Stimulated activated naive CD8-positive, alpha-beta T cell treated with anti-CD3 and anti-CD28 coated beads, Interleukin-15, amount 100 ng/mL, for 72 hours (primary cell): Measurements from ENCODE around the gene MAPK11.

ENCODE experiments used
- ATAC-seq: fragments of 150-1000 bp; cut with Tn5 transposase; 2 replicates; pipeline ENCODE4 v1.10.0; 2021; ENCODE audit warnings: mild to moderate bottlenecking, moderate library complexity
- DNase-seq, 2 donors: peaks; one replicate each; pipeline ENCODE4 v3.0.0; 2021 to 2022
- H3K27ac Mint-ChIP-seq, 2 donors: one replicate each; pipeline ENCODE4 v1.8.0; 2022; ENCODE audit warnings: mild to moderate bottlenecking in 2 of 2, mixed read lengths in 2 of 2, moderate library complexity in 2 of 2
- H3K27me3 Mint-ChIP-seq: one replicate; pipeline ENCODE4 v1.8.0; 2022; ENCODE audit warnings: mixed read lengths
- H3K4me1 Mint-ChIP-seq: one replicate; pipeline ENCODE4 v1.8.0; 2022; ENCODE audit warnings: mild to moderate bottlenecking, mixed read lengths
- H3K4me3 Mint-ChIP-seq, 2 donors: one replicate each; pipeline ENCODE4 v1.8.0; 2022; ENCODE audit warnings: mild to moderate bottlenecking in 2 of 2, mixed read lengths in 2 of 2, moderate library complexity in 1 of 2
- H3K9me3 Mint-ChIP-seq, 2 donors: one replicate each; pipeline ENCODE4 v1.8.0; 2022; ENCODE audit warnings: mixed read lengths in 2 of 2

The MAPK11 gene

DNA sequence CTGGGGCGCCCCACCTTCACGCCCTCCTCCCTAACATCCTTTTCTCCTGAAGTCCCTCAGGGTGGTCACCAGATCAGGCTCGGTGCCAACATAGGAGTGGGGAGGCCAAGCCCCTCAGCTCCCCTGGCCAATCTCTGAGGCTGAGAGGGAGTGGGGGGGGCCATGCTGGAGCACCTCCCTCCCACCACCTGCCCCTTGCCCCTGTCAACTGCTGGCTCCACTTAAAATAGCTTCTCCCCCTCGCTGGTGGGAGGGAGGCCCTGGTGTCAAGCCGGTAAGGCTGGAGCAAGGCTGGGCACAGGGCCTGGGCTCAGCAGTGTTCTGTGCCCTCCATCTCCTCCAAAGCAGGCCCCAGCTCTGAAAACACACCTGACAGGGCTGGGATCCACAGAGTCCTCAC, 32.4 kb upstream of the MAPK11 start:
- peaks cover 46% of the 10 kb centered on the region for H3K4me1 Mint-ChIP-seq
- no peak for DNase-seq
- peaks cover 76% of the 10 kb centered on the region for H3K27me3 Mint-ChIP-seq
- H3K9me3 Mint-ChIP-seq = no peaks in the 10 kb centered on the region
- no peak overlapping the region for H3K4me3 Mint-ChIP-seq
- no peak for ATAC-seq
- peak overlapping the region in 1 of 2 donors; percentile 74 for H3K27ac Mint-ChIP-seq

GRCh38 chr22:50302041-50302541, 31.9 kb upstream of the MAPK11 start:
- ATAC-seq (no peak), DNase-seq (no peak)
- no peaks in the 10 kb centered on the region for H3K9me3 Mint-ChIP-seq
- H3K27ac Mint-ChIP-seq = peak overlapping the region in 1 of 2 donors; percentile 54
- no peak overlapping the region for H3K4me3 Mint-ChIP-seq
- H3K4me1 Mint-ChIP-seq = peaks cover 46% of the 10 kb centered on the region
- H3K27me3 Mint-ChIP-seq = peaks cover 78% of the 10 kb centered on the region

DNA sequence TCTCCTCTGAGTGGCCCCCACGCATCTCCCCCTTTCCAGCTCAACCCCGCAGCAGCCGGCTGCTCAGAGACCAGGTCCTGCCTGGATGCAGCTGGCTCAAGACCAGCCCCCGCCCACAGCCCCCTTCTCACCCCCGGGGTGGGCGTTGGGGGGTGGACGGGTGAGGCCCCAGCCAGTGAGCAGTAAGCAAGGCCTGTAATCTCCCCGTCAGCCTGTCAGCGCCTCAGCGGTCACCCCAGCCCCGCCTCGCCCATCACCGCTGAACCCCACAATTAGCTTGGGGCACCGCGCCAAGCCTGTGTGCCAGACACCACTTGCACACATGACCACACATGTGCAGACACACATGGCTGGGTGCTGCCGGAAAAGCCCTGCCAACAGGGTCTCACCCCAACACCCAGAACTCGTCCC, 31.4 kb upstream of the MAPK11 start:
- DNase-seq (no peak), ATAC-seq (no peak)
- Mint-ChIP-seq H3K9me3 (no peaks in the 10 kb centered on the region), H3K27ac (no peak overlapping the region), H3K27me3 (peaks cover 78% of the 10 kb centered on the region), H3K4me3 (no peak overlapping the region), H3K4me1 (peaks cover 46% of the 10 kb centered on the region)

DNA sequence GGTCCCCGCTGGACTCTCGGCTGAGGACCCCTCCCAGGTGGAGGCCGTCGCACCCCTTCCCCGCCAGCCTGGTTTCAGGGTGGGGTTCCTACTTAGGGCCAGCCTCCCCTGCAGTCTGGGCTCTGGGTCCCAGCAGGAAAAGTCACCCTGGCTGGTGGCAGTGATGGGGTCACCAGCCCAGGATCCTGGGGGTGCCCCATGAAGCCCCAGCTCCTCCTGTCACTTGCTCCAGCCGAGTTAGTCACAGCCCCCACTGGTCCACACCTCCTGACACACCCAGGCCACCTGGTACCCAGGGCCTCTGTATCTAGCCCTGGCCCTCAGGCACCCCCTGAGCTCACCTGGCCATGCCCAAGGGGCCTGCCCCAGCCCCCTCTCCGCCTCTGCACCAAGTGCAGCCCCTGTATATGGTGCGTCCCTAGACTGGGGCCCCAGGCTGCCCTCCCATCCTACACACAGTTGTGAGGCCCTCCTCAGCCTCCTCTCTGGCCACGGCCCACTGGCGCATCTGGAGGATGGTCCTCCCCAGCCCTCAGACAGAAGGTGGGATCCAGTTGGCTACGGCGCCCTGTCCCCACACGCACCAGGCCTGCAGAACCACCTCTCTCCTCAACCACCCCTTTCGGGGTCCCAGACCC, 30.6 kb upstream of the MAPK11 start:
- no peak overlapping the region for H3K4me3 Mint-ChIP-seq
- peaks cover 69% of the 10 kb centered on the region for H3K27me3 Mint-ChIP-seq
- peak overlapping the region in 1 of 2 donors; percentile 81 for H3K27ac Mint-ChIP-seq
- peaks cover 38% of the 10 kb centered on the region for H3K4me1 Mint-ChIP-seq
- H3K9me3 Mint-ChIP-seq = no peaks in the 10 kb centered on the region
- ATAC-seq (no peak), DNase-seq (no peak)

DNA sequence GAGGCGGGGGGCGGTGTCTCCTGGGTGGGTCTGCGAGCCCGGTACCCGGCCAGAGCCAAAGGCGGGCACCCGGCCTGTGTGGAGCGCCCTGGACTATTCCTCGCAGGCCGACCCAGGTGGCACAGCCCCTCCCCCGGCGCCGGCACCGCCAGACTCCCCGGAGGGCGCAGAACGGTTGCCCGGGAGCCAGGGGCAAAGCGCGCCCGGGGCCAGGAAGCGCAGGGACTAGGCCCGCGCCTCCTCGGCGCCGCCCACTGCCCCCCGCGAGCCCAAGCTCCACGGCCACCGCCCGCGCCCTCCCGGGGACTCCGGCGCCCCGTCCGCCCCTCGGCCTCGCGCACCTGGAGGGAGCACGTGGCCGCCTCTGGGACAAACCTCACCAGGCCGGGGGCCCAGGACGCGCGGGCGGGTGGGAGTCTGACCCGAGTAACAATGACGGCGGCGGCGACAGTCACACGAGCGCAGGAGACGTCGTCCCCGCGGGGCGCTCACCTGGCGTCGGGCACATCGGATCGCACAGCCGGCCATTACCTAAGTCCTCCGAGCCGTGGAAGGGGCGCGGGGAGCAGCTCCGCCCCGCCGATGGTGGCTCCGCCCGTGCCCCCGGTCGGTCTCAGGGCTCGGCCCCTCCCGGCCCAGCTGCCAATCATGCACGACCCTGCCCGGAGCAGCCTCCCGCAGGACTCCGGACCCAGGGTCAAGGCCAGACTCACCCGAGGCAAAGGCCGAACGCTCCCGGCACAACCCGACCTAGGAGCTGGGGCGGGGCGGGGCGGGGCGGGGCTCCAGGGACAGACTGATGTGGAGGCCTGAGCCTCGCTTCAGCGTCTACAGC, 29.8 kb upstream of the MAPK11 start:
- no peak for DNase-seq
- peak; percentile 30 for ATAC-seq
- H3K4me1 Mint-ChIP-seq = peaks cover 31% of the 10 kb centered on the region
- H3K27ac Mint-ChIP-seq = no peak overlapping the region
- peaks cover 62% of the 10 kb centered on the region for H3K27me3 Mint-ChIP-seq
- no peak overlapping the region for H3K4me3 Mint-ChIP-seq
- H3K9me3 Mint-ChIP-seq = no peaks in the 10 kb centered on the region

- ATAC-seq (peak; percentile 53), DNase-seq (no peak)
- H3K27me3 Mint-ChIP-seq = peaks cover 54% of the 10 kb centered on the region
- H3K27ac Mint-ChIP-seq = no peak overlapping the region
- no peaks in the 10 kb centered on the region for H3K9me3 Mint-ChIP-seq
- peaks cover 30% of the 10 kb centered on the region for H3K4me1 Mint-ChIP-seq
- peak overlapping the region in 1 of 2 donors; percentile 68 for H3K4me3 Mint-ChIP-seq
Measured at GRCh38 chr22:50298937-50299784, 29.0 kb upstream of the MAPK11 start.

- H3K4me1 Mint-ChIP-seq = peaks cover 24% of the 10 kb centered on the region
- ATAC-seq (no peak), DNase-seq (no peak)
- no peaks in the 10 kb centered on the region for H3K9me3 Mint-ChIP-seq
- H3K27ac Mint-ChIP-seq = no peak overlapping the region
- no peak overlapping the region for H3K4me3 Mint-ChIP-seq
- peaks cover 46% of the 10 kb centered on the region for H3K27me3 Mint-ChIP-seq
Measured at GRCh38 chr22:50298266-50298637, 28.1 kb upstream of the MAPK11 start.

GRCh38 chr22:50297510-50298265, 27.5 kb upstream of the MAPK11 start:
- peaks cover 23% of the 10 kb centered on the region for H3K4me1 Mint-ChIP-seq
- peaks cover 40% of the 10 kb centered on the region for H3K27me3 Mint-ChIP-seq
- no peak overlapping the region for H3K4me3 Mint-ChIP-seq
- ATAC-seq (no peak), DNase-seq (no peak)
- H3K27ac Mint-ChIP-seq = no peak overlapping the region
- H3K9me3 Mint-ChIP-seq = no peaks in the 10 kb centered on the region

DNA sequence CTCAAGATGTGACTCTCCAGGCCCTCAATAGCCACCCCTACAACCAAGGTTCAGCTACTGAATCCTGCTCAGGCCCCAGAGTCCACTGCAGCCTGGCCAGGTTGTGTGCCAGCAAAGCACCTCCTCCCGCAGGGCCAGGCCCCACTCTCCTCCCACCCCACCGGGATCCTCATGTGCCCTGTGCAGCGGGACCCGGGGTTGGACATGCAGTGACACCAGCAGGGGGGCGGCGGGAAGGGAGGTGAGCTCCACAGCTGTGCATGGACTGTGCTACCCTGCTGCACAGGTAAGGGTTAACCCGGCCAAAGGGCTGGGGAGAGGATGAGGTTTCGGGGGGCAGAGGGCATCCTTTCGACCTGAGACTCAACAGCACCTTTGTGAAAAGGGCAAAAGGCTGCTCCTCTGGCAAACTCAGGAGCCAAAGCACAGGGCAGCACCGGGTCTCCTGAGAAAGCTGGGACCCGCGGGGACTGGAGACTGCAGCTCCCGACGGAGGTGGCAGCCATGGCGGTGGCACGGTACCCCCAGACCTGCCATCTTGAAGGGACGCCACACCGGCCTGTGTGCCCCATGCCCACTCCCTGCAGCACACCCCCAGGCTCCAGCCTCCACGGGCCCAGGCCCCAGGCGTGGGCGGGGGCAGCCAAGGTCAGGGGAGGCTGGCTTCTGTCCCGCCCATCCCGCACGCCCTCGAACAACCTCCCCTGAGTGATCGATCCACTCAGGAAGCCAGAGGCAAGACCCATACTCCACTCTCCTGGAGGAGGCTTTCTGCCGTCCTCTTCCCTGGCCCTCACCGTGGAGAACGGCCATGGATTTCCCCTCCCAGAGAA, 26.7 kb upstream of the MAPK11 start:
- Mint-ChIP-seq H3K27ac (no peak overlapping the region), H3K4me1 (peaks cover 28% of the 10 kb centered on the region), H3K9me3 (no peaks in the 10 kb centered on the region), H3K27me3 (peaks cover 32% of the 10 kb centered on the region), H3K4me3 (no peak overlapping the region)
- DNase-seq = no peak
- no peak for ATAC-seq

DNA sequence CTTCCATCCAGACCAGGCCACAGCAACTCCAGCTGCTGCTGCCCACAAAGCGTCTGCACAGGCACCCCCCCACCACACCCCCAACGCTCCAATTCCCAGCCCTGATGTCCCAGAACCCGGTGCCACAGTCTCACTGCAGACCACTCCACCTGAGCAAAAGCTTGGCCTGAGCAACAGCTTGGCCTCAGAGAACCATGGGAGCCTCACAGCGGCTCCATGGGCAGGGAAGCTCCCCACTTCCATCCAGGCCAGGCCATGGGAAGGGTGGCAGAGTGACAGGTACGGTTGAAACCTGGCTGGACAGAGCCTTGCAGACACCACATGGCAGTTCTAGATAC, 24.1 kb upstream of the MAPK11 start:
- H3K4me1 Mint-ChIP-seq = peaks cover 32% of the 10 kb centered on the region
- peaks cover 19% of the 10 kb centered on the region for H3K27me3 Mint-ChIP-seq
- no peaks in the 10 kb centered on the region for H3K9me3 Mint-ChIP-seq
- H3K4me3 Mint-ChIP-seq = peak overlapping the region; percentile 80
- H3K27ac Mint-ChIP-seq = peak overlapping the region; percentile 63 to 89
- DNase-seq (no peak), ATAC-seq (no peak)

DNA sequence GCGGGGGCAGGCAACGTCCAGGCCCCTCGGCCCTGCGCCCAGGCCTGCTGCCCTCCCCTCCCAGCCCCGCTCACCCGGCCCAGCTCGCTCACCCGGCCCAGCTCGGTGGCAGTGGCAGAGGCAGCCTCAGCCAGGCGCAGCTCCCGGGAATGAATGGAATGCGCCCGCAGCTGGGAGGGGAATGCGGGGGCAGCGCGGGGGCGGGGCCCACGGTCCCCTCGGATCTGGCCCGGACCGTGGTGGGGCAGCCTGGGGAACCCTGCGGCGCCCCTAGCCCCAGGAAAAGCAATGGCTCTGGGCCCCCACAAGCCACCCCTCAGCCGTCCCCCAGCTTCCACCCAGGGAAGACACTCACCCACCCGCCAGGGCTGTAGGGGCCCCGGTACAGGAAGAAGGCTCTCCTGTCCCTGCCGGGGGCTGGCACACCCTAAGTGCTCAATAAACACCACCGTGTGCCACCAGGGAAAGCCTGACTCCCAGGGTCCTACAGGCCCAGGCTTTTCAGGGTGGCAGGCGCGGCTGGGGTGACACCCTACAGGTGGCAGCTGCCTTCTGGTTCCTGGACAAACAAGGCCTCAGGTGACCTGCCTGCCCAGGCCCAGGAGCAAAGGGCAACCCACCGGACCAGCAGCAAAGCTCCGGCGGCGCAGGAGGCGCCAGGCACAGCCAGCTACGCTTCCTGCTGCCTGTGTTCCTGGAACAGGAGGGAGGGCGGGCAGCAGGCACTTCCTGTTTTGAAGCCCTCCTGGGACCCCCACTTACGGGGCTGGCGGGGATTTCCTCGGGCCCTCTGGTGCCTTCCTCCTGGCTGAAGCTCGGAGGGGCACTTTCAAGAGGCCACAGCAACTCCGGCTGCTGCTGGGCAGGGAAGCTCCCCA, 23.5 kb upstream of the MAPK11 start:
- H3K27ac Mint-ChIP-seq = peak overlapping the region; percentile 63 to 89
- ATAC-seq (peak; percentile 68), DNase-seq (peak in 1 of 2 donors; percentile 54)
- H3K4me3 Mint-ChIP-seq = peak overlapping the region; percentile 80
- peaks cover 32% of the 10 kb centered on the region for H3K4me1 Mint-ChIP-seq
- H3K9me3 Mint-ChIP-seq = no peaks in the 10 kb centered on the region
- H3K27me3 Mint-ChIP-seq = peaks cover 13% of the 10 kb centered on the region

DNA sequence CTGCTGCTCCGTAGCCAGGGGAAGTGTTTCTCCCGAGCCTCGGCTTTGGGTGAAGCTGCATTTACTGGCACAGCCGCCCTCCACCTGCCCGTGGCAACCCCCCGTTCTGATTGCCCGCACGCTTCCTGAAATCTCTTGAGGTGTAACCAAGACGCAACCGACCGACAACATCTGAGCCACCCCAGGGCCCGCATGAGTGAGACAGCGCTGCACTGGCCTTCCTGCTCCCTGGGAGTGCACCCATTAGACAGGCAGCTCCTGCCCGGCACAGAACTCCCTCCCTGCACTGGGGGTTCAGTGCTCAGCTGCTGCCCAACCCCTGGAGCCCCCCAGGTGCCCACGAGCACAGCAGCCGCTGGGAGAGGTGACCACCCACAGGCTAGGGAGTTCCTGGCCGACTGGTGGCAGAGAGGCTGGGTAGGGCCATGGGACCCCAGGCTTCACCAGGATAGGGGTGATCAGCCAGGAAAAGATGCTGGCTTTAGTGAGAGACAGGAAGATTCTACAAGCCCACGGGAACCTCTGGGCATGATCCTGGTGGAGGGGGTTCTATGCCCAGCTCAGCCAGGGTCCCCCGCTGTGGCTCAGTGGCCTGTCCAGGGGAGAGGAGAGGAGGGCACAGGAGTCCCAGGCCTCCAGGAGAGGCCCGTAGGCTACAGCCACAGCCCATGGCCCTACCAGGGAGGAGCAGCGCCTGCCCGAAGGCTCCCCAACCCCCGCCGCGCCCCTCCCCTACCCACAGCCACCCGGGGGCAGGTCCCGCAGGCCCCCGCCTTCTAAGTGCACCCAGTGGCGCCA, 22.7 kb upstream of the MAPK11 start:
- Mint-ChIP-seq H3K27ac (peak overlapping the region; percentile 90 to 95), H3K27me3 (peaks cover 5% of the 10 kb centered on the region), H3K4me1 (peaks cover 32% of the 10 kb centered on the region), H3K4me3 (peak overlapping the region; percentile 79 to 88), H3K9me3 (no peaks in the 10 kb centered on the region)
- DNase-seq (peak in 1 of 2 donors; percentile 64), ATAC-seq (peak; percentile 71)
